Fibroblast of mammary gland (primary cell): Measurements from ENCODE around the gene SPACA4.
A peak's percentile ranks its signal among the peaks of the same experiment; 100 is the strongest.
"Not testable (repeated sequence)": the region's sequence is repeated elsewhere in the genome, so short reads cannot be mapped to it uniquely, and the experiment has no call there.

Experiments used
- DNase-seq: peaks from one replicate; pipeline ENCODE4 v3.0.0-alpha.2; 2010; ENCODE audit warnings: low read depth
- H3K4me3 ChIP-seq: 2 replicates; pipeline ENCODE4 v1.5.1; 2011; ENCODE audit warnings: low read depth, mild to moderate bottlenecking, low read length, moderate library complexity; ENCODE audit not compliant: control insufficient read depth
- CTCF ChIP-seq: conservative IDR thresholded peaks from 2 replicates; pipeline ENCODE4 v1.5.1; 2011; ENCODE audit warnings: low read depth, low read length, inconsistent platforms; ENCODE audit not compliant: control insufficient read depth, insufficient read depth

SPACA4 gene

GRCh38 chr19:48568345-48568886, 38.1 kb upstream of the SPACA4 start:
- TF ChIP-seq CTCF, result no peak
- H3K4me3 ChIP-seq, result peak overlapping the region; percentile 12
- DNase-seq, result peak; percentile 91

GRCh38 chr19:48569814-48570213, 36.7 kb upstream of the SPACA4 start:
- no peak for TF ChIP-seq CTCF
- DNase-seq, result peak; percentile 65
- H3K4me3 ChIP-seq, result no peak overlapping the region

GRCh38 chr19:48571378-48572162, 35.0 kb upstream of the SPACA4 start:
- no peak overlapping the region for H3K4me3 ChIP-seq
- no peak for DNase-seq
- no peak for TF ChIP-seq CTCF

GRCh38 chr19:48573163-48573505, 33.4 kb upstream of the SPACA4 start:
- H3K4me3 ChIP-seq, result no peak overlapping the region
- TF ChIP-seq CTCF, result no peak
- DNase-seq, result no peak

- TF ChIP-seq CTCF, result no peak
- DNase-seq, result no peak
- H3K4me3 ChIP-seq, result no peak overlapping the region
Measured at GRCh38 chr19:48575931-48576622, 30.5 kb upstream of the SPACA4 start.

GRCh38 chr19:48577908-48578307, 28.6 kb upstream of the SPACA4 start:
- not testable (repeated sequence) for DNase-seq, H3K4me3 ChIP-seq

GRCh38 chr19:48578891-48579290, 27.7 kb upstream of the SPACA4 start:
- DNase-seq, result no peak
- TF ChIP-seq CTCF, result no peak
- H3K4me3 ChIP-seq, result no peak overlapping the region
